Omental fat pad (tissue), 4 donors: ENCODE results near the gene USP7. TPM values are rescaled to one million over a fixed set of nuclear protein-coding genes. Genes with fewer than 3 reads are reported as not detected.
"Not testable (repeated sequence)": the region's sequence is repeated elsewhere in the genome, so short reads cannot be mapped to it uniquely, and the experiment has no call there.

Experiments
- ATAC-seq: fragments of 150-250 bp; one replicate; pipeline ENCODE4 v1.9.1; 2016; ENCODE audit warnings: mild to moderate bottlenecking, moderate library complexity; ENCODE audit not compliant: low FRiP score
- DNase-seq: peaks from one replicate; pipeline ENCODE4 v3.0.0-alpha.2; 2019; ENCODE audit warnings: low spot score
- total RNA-seq, 4 donors: library from RNA; depleted of rRNA; stranded (reverse); fragments of >200 nt; gene quantifications; one replicate each; pipeline ENCODE4 v1.1.0, GENCODE V29; 2016
- TF ChIP-seq, protein P1 (sequence below), 3 donors: fragments of 450-650 bp; IDR thresholded peaks; one replicate each; pipeline ENCODE4 v1.5.1; 2016 to 2017; ENCODE audit warnings: antibody characterized with exemption in 3 of 3, mild to moderate bottlenecking in 3 of 3, moderate library complexity in 2 of 3

Gene USP7
- total RNA-seq, 4 donors from 2014 or later: 71.2 to 138 (median 97.0) TPM

DNA sequence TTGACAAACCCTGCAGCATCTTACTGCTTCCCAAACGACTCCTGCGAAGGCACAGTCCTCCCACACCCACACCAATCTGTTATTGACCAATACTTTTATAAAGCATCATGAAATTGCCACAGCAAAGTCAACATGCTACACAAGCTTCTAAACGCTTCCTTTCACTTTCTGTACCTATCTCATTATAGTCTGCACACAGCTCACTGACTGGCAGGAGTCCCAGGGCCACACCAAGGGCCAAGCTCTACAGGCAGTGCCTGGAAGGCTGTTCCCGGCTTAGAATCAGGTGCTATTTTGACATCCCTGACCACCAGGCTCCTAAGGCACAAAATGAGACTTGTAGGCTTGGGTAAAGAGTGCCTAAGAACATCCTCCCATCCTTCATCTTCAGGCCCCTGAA is 39.5 kb downstream of the USP7 start:
- TF ChIP-seq, protein P1, sequence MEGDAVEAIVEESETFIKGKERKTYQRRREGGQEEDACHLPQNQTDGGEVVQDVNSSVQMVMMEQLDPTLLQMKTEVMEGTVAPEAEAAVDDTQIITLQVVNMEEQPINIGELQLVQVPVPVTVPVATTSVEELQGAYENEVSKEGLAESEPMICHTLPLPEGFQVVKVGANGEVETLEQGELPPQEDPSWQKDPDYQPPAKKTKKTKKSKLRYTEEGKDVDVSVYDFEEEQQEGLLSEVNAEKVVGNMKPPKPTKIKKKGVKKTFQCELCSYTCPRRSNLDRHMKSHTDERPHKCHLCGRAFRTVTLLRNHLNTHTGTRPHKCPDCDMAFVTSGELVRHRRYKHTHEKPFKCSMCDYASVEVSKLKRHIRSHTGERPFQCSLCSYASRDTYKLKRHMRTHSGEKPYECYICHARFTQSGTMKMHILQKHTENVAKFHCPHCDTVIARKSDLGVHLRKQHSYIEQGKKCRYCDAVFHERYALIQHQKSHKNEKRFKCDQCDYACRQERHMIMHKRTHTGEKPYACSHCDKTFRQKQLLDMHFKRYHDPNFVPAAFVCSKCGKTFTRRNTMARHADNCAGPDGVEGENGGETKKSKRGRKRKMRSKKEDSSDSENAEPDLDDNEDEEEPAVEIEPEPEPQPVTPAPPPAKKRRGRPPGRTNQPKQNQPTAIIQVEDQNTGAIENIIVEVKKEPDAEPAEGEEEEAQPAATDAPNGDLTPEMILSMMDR (IDR thresholded peaks at IDR 0.05): no peak
- ATAC-seq (no peak), DNase-seq (no peak)

DNA sequence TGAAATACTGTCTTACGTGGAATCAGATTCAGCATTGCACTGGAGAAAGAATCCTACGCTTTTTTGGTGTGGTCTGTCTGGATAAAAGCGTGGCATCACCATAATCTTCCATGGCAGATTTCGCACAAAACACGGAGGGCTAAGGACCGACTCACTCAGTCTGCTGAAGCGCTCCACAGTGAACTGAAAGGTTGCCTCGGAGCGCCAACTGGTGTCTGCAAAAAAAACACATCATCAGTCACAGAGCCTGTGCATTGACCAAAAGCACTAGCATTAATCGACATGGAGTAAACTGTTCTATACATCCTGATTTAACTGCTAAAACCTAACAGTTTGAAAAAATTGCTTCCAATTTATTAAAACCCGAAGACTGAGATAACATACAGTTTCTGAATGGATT is 40.5 kb downstream of the USP7 start:
- no peak for ATAC-seq
- no peak for DNase-seq
- TF ChIP-seq, protein P1 (IDR thresholded peaks at IDR 0.05): no peak

DNA sequence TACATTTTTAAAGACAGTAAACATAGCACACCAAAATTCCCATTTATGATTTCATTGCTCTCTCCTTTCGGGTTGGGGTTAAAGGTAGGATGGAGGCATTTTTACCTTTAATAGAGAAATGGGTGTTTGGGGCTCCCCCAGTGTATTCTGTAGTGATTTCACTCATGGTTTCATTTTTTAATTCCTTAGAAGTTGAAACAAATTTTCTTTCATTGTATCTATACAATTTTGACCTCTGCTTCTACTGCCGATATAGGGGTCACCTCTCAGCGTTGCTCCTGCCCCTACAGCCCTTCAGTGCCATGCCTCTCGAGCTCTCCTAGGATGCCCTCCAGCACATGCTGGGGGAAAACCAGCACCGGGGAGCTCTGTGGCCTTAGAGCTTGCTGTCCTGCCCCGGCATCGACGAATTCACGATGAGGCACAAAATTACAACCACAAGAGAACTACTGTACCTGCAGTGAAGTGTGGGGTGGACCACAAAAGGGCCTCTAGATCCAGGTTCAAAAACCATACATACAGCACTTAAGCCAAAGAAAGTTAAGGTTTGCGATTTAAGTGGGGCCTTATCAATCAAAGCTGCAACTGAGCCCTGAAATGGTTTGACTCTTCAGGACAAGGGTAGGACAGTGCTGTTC is 42.2 kb downstream of the USP7 start:
- DNase-seq: no peak
- no peak for ATAC-seq
- TF ChIP-seq, protein P1 (IDR thresholded peaks at IDR 0.05): no peak

DNA sequence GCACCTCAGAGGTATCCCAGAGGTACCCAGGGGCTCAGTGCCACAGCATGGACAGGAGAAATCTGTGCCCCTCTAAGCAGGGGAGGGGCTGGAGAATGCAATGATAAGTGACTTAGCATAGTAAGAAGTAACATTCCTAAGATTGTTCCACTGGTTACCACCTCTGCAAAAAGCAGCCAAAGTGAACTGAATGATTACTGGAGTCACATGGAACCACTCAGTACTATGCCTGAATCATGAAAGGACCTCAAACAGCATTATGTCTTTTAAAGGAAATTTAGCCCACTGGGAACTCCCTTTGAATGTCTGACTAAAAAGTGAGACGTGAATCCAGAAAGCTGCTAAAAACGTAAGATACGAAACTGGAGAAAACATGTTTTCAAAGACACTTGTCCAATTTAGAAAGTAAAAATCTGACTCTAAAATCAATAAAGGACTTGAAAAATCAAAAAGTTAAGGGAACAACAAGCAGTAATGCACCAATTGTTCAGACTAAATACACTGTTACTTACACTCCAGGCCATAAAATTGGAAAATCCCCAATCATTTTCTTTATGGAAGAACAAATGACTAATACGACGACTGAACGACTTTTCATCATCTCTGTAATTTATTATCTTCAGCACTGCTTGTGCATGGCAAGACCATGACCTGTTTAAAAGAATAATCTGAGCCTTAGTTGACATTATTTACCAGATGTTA is 42.9 kb downstream of the USP7 start:
- ATAC-seq (no peak), DNase-seq (no peak)
- TF ChIP-seq, protein P1 (IDR thresholded peaks at IDR 0.05): no peak

DNA sequence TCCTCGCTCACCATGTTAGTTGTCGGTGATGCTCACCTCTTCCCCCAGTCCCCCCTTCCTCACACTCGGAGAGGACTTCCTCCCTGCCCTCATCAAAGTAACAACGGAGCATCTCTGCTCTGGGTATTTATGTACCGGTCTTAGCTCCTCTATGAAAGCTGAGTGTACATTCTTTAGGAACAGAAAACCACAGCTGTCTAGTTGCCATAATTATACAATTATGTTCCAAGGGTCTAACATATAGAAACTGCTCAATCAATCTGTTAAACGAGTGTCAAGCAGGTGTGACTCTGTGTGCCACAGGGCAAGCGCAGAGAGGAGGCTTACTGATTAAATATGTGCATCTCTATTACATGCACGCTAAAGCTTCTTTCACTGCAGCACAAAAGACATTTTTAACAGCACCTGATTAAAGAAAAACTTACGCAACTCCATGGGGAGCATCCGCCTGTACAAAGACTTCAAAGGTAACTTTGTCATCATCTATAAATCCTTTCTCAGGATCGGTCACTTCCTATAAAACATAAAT is 43.7 kb downstream of the USP7 start:
- no peak for ATAC-seq
- no peak for DNase-seq
- TF ChIP-seq, protein P1 (IDR thresholded peaks at IDR 0.05): no peak

DNA sequence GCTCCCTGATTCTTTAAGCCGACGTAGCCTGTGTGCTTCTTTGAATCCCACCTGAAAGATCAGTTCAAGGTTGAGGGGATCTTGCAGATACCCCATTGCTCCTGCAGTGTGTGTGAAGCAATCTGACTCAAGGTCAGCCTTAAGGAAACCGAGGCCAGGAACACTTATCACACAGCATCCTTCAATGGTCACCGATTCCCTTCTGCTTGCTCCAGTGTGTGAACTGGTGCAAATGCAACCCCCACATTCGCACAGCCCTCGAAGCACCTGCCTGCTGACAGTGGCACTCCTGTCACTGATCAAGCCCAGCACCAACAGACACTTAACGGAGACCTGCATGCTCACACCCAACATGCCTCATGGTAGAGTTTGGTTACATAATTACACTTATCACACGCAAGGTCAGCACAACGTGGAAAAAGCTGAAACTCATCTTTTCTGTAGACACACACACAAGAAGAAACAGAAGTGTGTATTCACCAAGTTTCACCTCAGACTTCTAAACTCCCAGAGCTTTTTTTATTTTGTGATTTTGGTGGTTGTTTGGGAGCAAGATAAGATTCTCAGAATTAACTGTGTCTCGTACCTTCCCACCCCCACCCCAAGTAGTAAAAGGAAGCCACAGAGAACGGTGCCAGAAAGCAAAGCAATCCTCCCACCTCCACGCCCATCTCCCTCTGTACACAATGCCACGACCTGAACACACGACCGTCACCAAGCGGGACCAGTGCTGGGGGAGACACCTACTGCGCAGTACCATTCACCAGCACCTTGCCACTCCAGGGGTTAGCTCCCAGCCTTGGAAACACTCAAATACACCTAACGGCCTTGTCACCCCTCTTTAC is 44.4 kb downstream of the USP7 start:
- TF ChIP-seq, protein P1 (IDR thresholded peaks at IDR 0.05): no peak
- no peak for DNase-seq
- ATAC-seq: no peak

DNA sequence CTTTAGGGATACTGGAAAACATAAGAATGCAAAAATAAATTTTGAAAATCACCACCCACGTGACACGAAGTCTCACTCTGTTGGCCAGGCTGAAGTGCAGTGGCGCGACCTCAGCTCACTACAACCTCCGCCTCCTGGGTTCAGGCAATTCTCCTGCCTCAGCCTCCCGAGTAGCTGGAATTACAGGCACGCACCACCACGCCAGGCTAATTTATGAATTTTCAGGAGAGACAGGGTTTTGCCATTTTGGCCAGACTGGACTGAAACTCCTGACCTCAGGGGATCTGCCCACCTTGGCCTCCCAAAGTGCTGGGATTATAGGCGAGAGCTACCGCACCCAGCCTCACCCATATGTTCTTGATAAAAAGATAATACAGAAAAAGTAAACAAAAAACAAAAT is 46.4 kb downstream of the USP7 start:
- not testable (repeated sequence) for DNase-seq, ATAC-seq
